Glutamatergic neuron (in vitro differentiated cells): ENCODE results near the gene STT3B. TPM values are rescaled to one million over a fixed set of nuclear protein-coding genes. Genes with fewer than 3 reads are reported as not detected.

Experiments used
- DNase-seq: peaks from one replicate; pipeline ENCODE4 v3.0.0; 2022
- H3K27ac Mint-ChIP-seq: one replicate; pipeline ENCODE4 v1.8.0; 2020; ENCODE audit warnings: mild to moderate bottlenecking, mixed read lengths, inconsistent platforms; ENCODE audit not compliant: unreplicated experiment
- H3K27me3 Mint-ChIP-seq: one replicate; pipeline ENCODE4 v1.8.0; 2020; ENCODE audit warnings: mild to moderate bottlenecking, moderate library complexity, mixed read lengths, inconsistent platforms; ENCODE audit not compliant: unreplicated experiment
- H3K36me3 Mint-ChIP-seq: one replicate; pipeline ENCODE4 v1.8.0; 2020; ENCODE audit warnings: mild to moderate bottlenecking, mixed read lengths, inconsistent platforms; ENCODE audit not compliant: unreplicated experiment
- H3K4me1 Mint-ChIP-seq: one replicate; pipeline ENCODE4 v1.8.0; 2020; ENCODE audit warnings: mild to moderate bottlenecking, low read depth, mixed read lengths, inconsistent platforms; ENCODE audit not compliant: unreplicated experiment
- H3K4me3 Mint-ChIP-seq: one replicate; pipeline ENCODE4 v1.8.0; 2020; ENCODE audit warnings: mild to moderate bottlenecking, mixed read lengths, inconsistent platforms; ENCODE audit not compliant: unreplicated experiment
- H3K9me3 Mint-ChIP-seq: one replicate; pipeline ENCODE4 v1.8.0; 2020; ENCODE audit warnings: mild to moderate bottlenecking, moderate library complexity, mixed read lengths, inconsistent platforms; ENCODE audit not compliant: unreplicated experiment
- total RNA-seq: library from RNA; stranded (reverse); fragmentation: NEBNext Ultra II Directional; extraction: Animal tissue kit (Norgen Biotek cat#: 25700); gene quantifications from one replicate; pipeline ENCODE4 v1.2.1, GENCODE V29; 2021; ENCODE audit not compliant: unreplicated experiment
- TF ChIP-seq, protein P1 (sequence below): fragments of 200-600 bp; sonication (generic); IDR thresholded peaks from one replicate; pipeline ENCODE4 v1.5.0; 2021; ENCODE audit not compliant: partially characterized antibody, unreplicated experiment

The STT3B gene
- total RNA-seq, 1 donor from 2014 or later, result 65.1 TPM

DNA sequence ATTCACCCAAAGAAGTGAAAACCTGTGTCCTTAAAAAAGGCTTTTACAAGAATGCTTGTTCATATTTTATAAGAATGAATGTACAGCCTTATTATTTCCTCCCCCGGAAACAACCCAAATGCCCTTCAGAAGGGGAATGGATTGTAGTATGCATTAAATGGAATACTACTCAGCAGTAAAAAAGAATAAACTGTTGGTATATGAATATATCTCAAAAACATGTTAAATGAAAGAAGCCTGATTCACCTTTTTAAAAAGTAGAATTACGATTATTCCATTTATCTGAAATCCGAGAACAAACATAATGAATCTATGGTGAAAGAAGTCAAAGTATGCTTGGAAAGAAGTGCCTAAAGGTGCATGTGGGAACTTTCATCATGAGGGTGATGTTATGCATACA, 20.5 kb downstream of the STT3B start:
- Mint-ChIP-seq H3K4me3 (no peak overlapping the region), H3K4me1 (peaks cover 3% of the 10 kb centered on the region), H3K27me3 (no peaks in the 10 kb centered on the region), H3K27ac (no peak overlapping the region), H3K9me3 (peaks cover 2% of the 10 kb centered on the region), H3K36me3 (no peaks in the 10 kb centered on the region)
- TF ChIP-seq, protein P1, sequence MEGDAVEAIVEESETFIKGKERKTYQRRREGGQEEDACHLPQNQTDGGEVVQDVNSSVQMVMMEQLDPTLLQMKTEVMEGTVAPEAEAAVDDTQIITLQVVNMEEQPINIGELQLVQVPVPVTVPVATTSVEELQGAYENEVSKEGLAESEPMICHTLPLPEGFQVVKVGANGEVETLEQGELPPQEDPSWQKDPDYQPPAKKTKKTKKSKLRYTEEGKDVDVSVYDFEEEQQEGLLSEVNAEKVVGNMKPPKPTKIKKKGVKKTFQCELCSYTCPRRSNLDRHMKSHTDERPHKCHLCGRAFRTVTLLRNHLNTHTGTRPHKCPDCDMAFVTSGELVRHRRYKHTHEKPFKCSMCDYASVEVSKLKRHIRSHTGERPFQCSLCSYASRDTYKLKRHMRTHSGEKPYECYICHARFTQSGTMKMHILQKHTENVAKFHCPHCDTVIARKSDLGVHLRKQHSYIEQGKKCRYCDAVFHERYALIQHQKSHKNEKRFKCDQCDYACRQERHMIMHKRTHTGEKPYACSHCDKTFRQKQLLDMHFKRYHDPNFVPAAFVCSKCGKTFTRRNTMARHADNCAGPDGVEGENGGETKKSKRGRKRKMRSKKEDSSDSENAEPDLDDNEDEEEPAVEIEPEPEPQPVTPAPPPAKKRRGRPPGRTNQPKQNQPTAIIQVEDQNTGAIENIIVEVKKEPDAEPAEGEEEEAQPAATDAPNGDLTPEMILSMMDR, result no peak
- DNase-seq, result no peak

DNA sequence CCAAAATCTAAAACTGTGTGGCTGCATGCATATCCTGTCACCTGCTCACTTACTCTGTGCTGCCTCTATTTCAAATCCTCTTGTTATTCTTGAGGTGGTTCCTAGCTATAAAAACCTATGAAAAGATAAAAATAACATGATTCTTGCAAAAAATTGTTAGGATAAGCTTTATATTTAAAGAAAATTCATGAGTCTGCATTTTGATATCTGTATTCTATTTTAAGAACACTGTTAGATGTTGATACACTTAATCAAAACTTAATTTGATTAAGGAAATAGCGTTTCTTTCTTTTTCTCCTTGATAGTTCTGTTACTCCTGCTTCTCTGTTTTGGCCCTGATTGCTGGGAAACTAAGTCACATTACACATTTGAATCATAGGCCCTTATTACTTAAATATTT, 22.5 kb downstream of the STT3B start:
- DNase-seq, result no peak
- TF ChIP-seq, protein P1, result no peak
- H3K36me3 Mint-ChIP-seq, result no peaks in the 10 kb centered on the region
- H3K9me3 Mint-ChIP-seq, result peaks cover 4% of the 10 kb centered on the region
- H3K27ac Mint-ChIP-seq, result no peak overlapping the region
- H3K27me3 Mint-ChIP-seq, result no peaks in the 10 kb centered on the region
- no peaks in the 10 kb centered on the region for H3K4me1 Mint-ChIP-seq
- no peak overlapping the region for H3K4me3 Mint-ChIP-seq

DNA sequence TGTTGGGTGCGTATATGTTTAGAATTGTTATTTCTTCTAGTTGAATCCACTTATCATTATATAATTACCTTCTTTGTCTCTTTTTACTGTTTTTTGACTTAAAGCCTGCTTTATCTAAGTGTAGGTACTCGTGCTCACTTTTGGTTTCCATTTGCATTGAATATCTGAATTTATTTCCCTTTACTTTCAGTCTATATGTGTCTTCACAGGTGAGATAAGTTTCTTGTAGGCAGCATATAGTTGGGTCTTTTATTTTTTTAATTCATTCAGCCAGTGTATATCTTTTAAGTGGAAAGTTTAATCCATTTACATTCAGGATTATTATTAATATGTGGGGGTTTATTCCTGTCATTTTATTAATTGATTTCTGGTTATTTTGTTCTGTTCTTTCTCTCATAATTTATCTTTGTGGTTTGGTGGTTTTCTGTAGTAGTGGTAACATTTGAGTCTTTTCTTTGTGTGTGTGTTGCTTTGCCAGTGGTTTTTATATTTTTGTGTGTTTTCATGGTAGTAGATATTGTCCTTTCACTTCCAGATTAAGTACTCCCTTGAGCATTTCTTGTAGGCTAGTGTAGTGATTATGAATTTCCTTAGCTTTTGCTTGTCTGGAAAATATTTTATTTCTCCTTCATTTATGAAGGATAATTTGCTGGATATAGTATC, 27.3 kb downstream of the STT3B start:
- Mint-ChIP-seq H3K9me3 (peaks cover 4% of the 10 kb centered on the region), H3K4me3 (no peak overlapping the region), H3K36me3 (peaks cover 12% of the 10 kb centered on the region), H3K27ac (no peak overlapping the region), H3K27me3 (peaks cover 3% of the 10 kb centered on the region), H3K4me1 (no peaks in the 10 kb centered on the region)
- TF ChIP-seq, protein P1, result no peak
- no peak for DNase-seq

DNA sequence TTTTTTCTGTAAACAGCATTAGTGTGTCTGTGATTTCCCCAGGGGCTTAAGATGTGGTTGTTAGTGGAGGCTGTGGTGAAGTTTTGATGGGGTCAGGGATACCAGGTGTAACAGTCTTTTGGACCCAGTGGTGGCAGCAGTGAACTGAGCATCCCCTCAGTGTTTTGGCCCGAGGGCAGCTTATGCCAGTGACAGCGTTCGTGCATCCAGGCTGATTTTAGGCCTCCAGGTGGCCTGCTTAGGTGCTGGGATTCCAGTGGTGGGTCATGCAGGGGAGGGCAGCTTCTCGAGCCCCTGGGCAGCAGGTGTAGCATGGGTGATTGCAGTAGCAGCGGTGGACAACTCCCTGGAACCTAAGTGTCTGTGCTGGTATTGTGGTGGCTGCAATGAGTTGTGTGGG, 29.2 kb downstream of the STT3B start:
- no peak overlapping the region for H3K4me3 Mint-ChIP-seq
- no peaks in the 10 kb centered on the region for H3K4me1 Mint-ChIP-seq
- no peak overlapping the region for H3K27ac Mint-ChIP-seq

DNA sequence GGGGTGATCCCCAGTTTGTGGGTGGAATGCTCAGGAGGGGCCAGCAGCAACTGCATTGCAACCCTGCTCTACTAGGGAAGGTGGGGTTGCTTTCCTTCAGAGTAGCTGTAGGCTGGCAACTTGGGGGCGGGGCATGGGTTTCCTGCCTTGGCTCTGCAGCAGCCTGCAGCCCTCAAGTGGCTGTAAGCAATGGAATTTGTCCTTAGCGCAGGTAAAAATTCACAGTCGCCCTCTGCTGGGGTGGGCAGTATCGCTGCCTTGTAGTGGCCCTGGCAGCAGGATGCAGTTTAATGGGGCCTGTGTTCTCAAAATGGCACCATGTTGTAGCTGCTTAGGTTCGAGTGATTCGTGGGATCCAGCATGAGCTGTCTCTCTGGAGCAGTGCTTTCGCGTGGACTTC, 29.8 kb downstream of the STT3B start:
- peaks cover 3% of the 10 kb centered on the region for H3K27me3 Mint-ChIP-seq
- no peak overlapping the region for H3K27ac Mint-ChIP-seq
- H3K4me1 Mint-ChIP-seq, result no peaks in the 10 kb centered on the region
- DNase-seq, result no peak
- H3K4me3 Mint-ChIP-seq, result no peak overlapping the region
- peaks cover 4% of the 10 kb centered on the region for H3K9me3 Mint-ChIP-seq
- TF ChIP-seq, protein P1, result no peak
- peaks cover 12% of the 10 kb centered on the region for H3K36me3 Mint-ChIP-seq

More for the DNA sequence above, 29.2 kb downstream of the STT3B start:
- TF ChIP-seq, protein P1, result no peak
- DNase-seq, result no peak
- Mint-ChIP-seq H3K36me3 (peaks cover 12% of the 10 kb centered on the region), H3K27me3 (peaks cover 3% of the 10 kb centered on the region), H3K9me3 (peaks cover 4% of the 10 kb centered on the region)
